Measurements from ENCODE around the gene WFIKKN1. TPM values are rescaled to one million over a fixed set of nuclear protein-coding genes. Genes with fewer than 3 reads are reported as not detected.
A peak's percentile ranks its signal among the peaks of the same experiment; 100 is the strongest.

WFIKKN1 gene
- total and polyA plus RNA-seq, 2 of the 13 experiments (the other 11 are each of a cell fraction or from before 2014, with no cell fraction given), result 1.7 to 4.9 TPM

DNA sequence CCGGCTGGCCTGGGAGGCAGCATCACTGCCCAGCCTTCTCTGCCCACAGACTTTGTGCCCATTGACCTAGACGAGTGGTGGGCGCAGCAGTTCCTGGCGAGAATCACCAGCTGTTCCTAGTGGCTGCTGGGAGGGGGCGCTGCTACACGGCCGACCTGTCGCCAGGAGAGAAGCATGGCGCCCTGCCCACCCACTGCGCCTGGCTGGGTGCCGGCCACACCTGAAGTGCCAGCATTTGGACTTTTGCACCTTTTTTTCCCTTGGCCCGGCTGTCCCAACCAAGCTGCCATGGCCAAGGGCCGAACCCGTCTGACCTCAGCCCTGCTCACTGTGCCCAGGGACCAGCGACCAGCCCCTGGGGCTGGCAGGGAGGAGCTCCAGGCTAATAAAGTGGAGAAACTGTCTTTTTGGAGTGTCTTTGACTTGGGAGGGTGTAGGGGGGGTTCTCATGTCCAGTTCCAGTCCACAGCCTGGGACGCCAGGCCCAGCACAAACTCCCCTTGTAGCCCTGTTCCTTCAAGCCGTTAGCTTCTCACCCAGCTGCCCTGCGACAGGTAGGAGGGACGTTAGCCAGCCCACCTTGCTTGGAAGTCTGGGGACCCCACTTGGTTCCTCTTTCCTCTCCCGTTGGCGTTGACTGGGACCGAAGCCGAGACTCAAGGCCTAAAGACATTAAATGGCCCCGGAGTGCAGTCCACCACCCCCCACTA lies 17.4 kb downstream of the WFIKKN1 start (continued):
- TF ChIP-seq ZHX2 (IDR thresholded peaks at IDR 0.05; ENCODE audit: low read depth) (no peak), ZHX2 (CRISPR knock-in tag; IDR thresholded peaks at IDR 0.05; ENCODE audit: borderline replicate concordance) (no peak), POLR2AphosphoS5 (IDR thresholded peaks at IDR 0.05; ENCODE audit: low read depth, low read length) (peak; percentile 42), ZNF496 (CRISPR knock-in tag; IDR thresholded peaks at IDR 0.05; ENCODE audit: insufficient replicate concordance) (no peak), KDM2A (CRISPR knock-in tag; IDR thresholded peaks at IDR 0.05; ENCODE audit: borderline replicate concordance, low read depth) (peak; percentile 35; the same call in 1 of the 2 replicates), SATB2 (CRISPR knock-in tag; IDR thresholded peaks at IDR 0.05) (no peak), SMYD3 (CRISPR knock-in tag; IDR thresholded peaks at IDR 0.05) (no peak), DNMT3B (CRISPR knock-in tag; conservative IDR thresholded peaks at IDR 0.05) (0 out of 2 replicates have a peak, but pooled peaks have one; percentile 35), ZNF766 (CRISPR knock-in tag; IDR thresholded peaks at IDR 0.05; ENCODE audit: borderline replicate concordance) (0 out of 2 replicates have a peak, but pooled peaks have one; percentile 22), ZMYM4 (CRISPR knock-in tag; IDR thresholded peaks at IDR 0.05) (0 out of 2 replicates have a peak, but pooled peaks have one; percentile 39), HOMEZ (CRISPR knock-in tag; IDR thresholded peaks at IDR 0.05; ENCODE audit: low read depth) (no peak), ZNF264 (CRISPR knock-in tag; IDR thresholded peaks at IDR 0.05) (0 out of 2 replicates have a peak, but pooled peaks have one; percentile 45), PATZ1 (CRISPR knock-in tag; IDR thresholded peaks at IDR 0.05) (peak; percentile 53), TP53 (CRISPR knock-in tag; conservative IDR thresholded peaks at IDR 0.05) (0 out of 2 replicates have a peak, but pooled peaks have one; percentile 37), MEIS2 (CRISPR knock-in tag; IDR thresholded peaks at IDR 0.05) (peak; percentile 63; the same call in 1 of the 2 replicates), ZBTB3 (CRISPR knock-in tag; IDR thresholded peaks at IDR 0.05; ENCODE audit: borderline replicate concordance, low read depth) (0 out of 2 replicates have a peak, but pooled peaks have one; percentile 2), RCOR2 (CRISPR knock-in tag; IDR thresholded peaks at IDR 0.05) (no peak)
- TF ChIP-seq, protein P1, sequence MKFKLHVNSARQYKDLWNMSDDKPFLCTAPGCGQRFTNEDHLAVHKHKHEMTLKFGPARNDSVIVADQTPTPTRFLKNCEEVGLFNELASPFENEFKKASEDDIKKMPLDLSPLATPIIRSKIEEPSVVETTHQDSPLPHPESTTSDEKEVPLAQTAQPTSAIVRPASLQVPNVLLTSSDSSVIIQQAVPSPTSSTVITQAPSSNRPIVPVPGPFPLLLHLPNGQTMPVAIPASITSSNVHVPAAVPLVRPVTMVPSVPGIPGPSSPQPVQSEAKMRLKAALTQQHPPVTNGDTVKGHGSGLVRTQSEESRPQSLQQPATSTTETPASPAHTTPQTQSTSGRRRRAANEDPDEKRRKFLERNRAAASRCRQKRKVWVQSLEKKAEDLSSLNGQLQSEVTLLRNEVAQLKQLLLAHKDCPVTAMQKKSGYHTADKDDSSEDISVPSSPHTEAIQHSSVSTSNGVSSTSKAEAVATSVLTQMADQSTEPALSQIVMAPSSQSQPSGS (CRISPR knock-in tag; IDR thresholded peaks at IDR 0.05), result peak; percentile 55; the same call in 1 of the 2 replicates
